Mucosa of gallbladder (tissue), 1 donor: ENCODE measurements around the gene AKAP12. TPM values are rescaled to one million over a fixed set of nuclear protein-coding genes. Genes with fewer than 3 reads are reported as not detected.

ENCODE experiments used
- DNase-seq: peaks from one replicate; pipeline ENCODE4 v3.0.0-alpha.2; 2020; ENCODE audit warnings: low spot score
- total RNA-seq: library from RNA; stranded (reverse); gene quantifications from one replicate; pipeline ENCODE4 v1.2.1, GENCODE V29; 2021
- donor health status: DM: no; HTN: no; CAD: no.

The AKAP12 gene
- total RNA-seq, 1 donor from 2014 or later, result 81.0 TPM

DNA sequence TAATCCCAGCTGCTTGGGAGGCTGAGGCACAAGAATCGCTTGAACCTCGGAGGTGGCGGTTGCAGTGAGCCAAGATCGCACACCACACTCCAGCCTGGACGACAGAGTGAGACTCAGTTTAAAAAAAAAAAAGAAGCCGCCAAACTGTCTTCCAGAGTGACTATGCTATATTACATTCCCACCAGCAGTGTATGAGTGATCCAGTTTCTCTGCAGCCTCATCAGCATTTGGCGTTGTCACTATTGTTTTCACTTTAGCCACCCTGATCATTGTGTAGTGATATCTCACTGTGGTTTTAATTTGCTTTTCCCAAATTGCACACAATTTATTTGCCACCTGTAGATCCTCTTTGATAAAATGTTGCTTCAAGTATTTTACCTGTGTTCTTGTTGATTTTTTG lies 6.0 kb upstream of the AKAP12 start:
- DNase-seq, result no peak

GRCh38 chr6:151236668-151237401 lies 2.9 kb upstream of the AKAP12 start:
- DNase-seq, result no peak

- peak; percentile 80 for DNase-seq
Measured at GRCh38 chr6:151240036-151240685, 394 bp downstream of the AKAP12 start.

GRCh38 chr6:151240791-151241642 lies 1.2 kb downstream of the AKAP12 start:
- peak; percentile 40 for DNase-seq

- no peak for DNase-seq
Measured at GRCh38 chr6:151241853-151242252, 2.1 kb downstream of the AKAP12 start.

- no peak for DNase-seq
Measured at GRCh38 chr6:151242420-151242861, 2.7 kb downstream of the AKAP12 start.

DNA sequence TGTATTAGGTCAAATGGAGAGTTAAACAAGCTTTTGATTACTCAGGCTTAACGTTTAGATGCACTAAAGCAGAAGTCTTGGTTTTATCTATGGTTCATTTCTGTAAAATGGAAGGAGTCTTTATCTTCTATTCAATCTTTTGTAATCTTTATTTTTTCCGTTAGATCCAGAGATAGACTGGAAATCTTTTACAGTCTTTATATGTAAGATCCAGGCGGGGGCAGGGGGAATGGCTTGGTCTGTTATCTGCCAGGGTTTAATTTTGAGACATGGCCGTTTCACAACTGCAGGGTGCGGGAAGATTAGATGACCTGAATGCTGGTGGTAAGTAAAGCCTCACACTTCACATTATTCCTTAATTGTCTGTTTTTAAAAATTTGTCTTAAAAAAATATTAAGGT lies 3.7 kb downstream of the AKAP12 start:
- no peak for DNase-seq

GRCh38 chr6:151247490-151247889 lies 7.7 kb downstream of the AKAP12 start:
- no peak for DNase-seq

GRCh38 chr6:151248295-151248694 lies 8.5 kb downstream of the AKAP12 start:
- no peak for DNase-seq

DNA sequence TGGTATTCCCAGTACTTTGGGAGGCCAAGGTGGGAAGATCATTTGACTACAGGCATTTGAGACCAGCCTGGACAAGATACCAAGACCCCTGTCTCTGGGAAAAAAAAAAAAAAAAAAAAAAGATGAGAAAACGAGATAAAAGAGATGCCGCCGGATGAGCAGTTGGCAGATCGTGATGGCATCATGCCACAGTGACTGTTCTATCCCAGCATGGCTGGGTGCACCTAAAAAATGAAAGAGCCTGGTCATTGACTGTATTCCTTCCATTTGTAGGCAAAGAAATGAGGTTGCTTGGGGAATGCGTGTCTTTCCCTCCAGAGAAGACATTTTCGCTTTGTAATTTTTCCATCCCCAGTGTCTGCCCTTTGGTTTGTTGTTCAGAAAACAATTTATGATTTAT lies 12.9 kb downstream of the AKAP12 start:
- no peak for DNase-seq

- no peak for DNase-seq
Measured at GRCh38 chr6:151254451-151255081, 14.8 kb downstream of the AKAP12 start.

GRCh38 chr6:151255811-151256210 lies 16.0 kb downstream of the AKAP12 start:
- DNase-seq, result no peak

- DNase-seq, result no peak
Measured at GRCh38 chr6:151257985-151258445, 18.2 kb downstream of the AKAP12 start.

- no peak for DNase-seq
Measured at GRCh38 chr6:151260205-151260604, 20.4 kb downstream of the AKAP12 start.

- DNase-seq, result no peak
Measured at GRCh38 chr6:151263035-151263434, 23.3 kb downstream of the AKAP12 start.

DNA sequence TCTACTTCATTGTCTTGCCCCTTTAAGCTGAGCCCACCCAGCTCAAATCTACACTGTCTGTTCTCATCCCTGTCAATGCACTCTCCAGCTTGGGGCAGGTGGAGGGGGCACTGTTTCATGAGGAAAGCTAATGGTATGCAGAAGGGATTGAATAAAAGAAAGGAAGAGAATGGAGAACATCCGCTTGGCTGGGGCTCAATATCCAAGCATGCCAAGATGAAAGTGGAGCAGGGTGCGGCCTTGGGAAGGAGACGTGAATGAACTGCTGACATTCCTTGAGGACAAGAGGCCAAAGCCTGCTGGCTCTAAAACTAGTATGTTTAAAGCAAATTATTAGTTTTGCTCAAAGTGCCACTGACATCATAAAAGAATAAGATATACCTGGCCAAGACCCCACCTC lies 24.2 kb downstream of the AKAP12 start:
- DNase-seq, result no peak

DNA sequence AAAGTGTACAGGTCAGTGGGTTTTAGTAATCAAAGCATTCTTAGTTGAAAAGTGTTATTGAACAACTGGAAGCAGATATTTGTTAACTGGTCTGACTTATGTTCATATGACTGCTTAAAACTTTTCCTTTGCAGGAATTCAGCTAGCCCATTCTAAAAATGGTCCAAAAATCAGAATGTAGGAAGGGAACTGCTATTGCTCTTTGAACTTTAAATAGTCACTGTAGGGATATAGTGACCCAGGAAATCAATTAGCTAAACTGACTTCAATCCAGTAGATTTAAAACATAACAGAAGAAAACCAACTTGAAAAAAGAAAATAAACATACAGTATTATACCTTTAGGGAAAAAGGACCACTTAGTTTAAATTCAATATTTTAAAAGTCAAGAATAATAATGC lies 25.5 kb downstream of the AKAP12 start:
- no peak for DNase-seq

DNA sequence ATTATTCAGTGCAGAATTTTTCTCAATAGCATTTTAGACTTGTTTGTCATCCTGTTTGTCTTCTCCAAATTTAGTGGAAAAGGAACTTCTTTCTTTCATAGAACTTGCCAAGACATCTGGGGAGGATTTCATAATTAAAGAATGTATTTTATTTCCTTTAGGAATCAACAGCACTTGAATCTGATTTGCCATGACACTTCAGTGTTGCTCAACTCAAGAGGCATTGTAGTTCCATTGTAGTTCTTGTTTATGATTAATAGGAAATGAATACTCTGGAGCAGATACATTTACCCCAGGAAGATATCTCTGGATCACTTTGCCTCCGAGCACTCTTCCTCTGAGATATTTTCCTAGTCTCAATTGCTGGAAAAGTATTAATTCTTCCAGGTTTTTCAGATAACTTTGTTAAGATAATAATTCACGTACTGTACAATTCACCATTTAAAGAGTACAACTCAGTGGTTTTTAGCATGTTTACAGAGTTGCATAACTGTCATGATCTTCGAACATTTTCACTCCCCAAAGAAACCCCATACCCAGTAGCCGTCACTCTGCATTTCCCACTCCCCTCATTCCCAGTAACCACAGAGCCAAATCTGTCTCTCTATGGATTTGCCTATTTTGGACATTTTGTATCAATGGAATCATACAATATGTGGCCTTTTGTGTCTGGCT lies 29.7 kb downstream of the AKAP12 start:
- DNase-seq, result no peak

DNA sequence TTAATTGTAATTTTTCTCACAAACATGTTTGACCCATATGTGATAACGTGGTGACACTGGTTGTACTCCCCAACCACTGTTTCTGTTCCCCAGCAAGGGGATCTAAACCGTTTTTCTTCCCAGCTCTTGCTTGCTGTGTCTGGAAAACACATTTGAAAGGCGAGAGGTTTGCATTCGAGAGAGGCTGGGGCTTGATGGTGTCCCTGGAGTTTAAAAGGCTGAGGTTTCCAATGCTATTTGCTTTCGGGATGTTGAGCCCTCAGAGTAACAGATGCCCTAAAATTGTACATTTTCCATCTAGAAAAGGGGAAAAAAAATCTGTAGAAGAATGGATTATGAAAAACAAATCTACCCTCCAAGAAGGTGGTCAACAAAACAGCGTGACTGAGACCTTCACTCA lies 35.4 kb downstream of the AKAP12 start:
- no peak for DNase-seq

DNA sequence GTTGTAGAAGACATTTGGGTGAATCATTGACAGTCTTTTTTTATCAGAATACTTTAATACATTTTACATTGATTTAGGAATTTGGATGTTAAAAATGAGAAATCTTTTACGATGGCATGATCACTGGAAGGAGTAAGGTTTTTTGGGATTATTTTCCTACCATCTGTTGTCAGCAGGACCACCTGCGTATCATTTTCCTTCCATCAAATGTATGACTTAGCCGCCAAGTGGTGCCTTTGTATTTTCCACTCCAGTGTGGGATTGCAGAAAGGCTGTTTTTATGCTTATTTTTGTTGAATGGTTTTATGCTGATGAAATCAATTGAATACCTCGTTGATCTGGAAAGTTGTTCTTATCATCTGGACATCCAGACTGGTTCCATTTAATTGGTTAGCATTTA lies 35.8 kb downstream of the AKAP12 start:
- DNase-seq, result no peak

DNA sequence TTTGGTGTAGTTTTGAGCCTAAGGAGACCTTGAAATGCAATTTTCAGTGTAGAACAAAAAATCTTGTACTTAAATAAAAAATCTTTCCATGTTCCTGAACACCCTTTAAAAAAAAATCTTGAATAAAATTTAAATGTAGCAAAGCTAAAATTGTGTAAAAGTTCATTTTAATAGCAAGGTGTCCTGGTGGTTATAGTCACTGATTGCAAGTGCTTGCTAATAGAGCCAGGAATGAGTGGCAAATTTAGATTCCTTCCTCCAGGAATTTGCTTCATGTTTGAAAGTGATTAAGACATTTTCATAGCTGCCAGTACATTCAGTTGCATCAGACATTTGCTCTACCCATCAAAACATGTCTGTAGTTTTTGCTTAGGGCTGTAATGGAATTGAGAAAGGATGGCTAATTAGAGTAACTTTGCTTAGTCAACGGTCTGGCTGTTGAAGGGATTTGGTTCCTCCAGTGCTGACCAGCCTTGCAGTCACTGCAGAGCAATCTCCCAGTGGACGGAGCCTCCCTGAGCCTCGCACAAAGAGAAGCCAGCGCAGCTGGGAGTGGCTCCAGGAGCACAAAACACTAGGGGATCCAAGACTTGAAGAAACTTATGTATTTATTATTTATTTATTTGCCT lies 36.5 kb downstream of the AKAP12 start:
- DNase-seq, result no peak
